Measurements from ENCODE around the gene MRTFB.

The MRTFB gene

DNA sequence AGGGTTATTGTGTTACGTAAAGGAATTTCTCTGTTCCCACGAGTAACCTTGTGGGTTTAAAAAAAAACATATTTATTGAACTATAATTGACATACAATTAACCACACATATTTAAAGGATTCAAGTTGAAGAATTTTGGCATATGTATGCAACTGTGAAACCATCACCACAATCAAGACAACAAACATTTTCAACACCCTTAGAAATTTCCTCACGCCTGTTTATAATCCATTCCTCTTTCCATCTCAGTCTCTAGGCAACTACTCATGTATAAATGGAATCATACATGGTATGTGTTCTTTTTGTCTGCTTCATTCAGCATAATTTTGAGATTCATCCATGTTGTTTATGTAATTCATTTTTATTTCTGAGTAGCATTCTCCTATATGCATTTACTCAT, 104.0 kb downstream of the MRTFB start:
- TF ChIP-seq, protein P1, sequence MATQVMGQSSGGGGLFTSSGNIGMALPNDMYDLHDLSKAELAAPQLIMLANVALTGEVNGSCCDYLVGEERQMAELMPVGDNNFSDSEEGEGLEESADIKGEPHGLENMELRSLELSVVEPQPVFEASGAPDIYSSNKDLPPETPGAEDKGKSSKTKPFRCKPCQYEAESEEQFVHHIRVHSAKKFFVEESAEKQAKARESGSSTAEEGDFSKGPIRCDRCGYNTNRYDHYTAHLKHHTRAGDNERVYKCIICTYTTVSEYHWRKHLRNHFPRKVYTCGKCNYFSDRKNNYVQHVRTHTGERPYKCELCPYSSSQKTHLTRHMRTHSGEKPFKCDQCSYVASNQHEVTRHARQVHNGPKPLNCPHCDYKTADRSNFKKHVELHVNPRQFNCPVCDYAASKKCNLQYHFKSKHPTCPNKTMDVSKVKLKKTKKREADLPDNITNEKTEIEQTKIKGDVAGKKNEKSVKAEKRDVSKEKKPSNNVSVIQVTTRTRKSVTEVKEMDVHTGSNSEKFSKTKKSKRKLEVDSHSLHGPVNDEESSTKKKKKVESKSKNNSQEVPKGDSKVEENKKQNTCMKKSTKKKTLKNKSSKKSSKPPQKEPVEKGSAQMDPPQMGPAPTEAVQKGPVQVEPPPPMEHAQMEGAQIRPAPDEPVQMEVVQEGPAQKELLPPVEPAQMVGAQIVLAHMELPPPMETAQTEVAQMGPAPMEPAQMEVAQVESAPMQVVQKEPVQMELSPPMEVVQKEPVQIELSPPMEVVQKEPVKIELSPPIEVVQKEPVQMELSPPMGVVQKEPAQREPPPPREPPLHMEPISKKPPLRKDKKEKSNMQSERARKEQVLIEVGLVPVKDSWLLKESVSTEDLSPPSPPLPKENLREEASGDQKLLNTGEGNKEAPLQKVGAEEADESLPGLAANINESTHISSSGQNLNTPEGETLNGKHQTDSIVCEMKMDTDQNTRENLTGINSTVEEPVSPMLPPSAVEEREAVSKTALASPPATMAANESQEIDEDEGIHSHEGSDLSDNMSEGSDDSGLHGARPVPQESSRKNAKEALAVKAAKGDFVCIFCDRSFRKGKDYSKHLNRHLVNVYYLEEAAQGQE (IDR thresholded peaks at IDR 0.05; ENCODE audit: insufficient replicate concordance, low read depth) = no peak
- TF ChIP-seq, protein P2, sequence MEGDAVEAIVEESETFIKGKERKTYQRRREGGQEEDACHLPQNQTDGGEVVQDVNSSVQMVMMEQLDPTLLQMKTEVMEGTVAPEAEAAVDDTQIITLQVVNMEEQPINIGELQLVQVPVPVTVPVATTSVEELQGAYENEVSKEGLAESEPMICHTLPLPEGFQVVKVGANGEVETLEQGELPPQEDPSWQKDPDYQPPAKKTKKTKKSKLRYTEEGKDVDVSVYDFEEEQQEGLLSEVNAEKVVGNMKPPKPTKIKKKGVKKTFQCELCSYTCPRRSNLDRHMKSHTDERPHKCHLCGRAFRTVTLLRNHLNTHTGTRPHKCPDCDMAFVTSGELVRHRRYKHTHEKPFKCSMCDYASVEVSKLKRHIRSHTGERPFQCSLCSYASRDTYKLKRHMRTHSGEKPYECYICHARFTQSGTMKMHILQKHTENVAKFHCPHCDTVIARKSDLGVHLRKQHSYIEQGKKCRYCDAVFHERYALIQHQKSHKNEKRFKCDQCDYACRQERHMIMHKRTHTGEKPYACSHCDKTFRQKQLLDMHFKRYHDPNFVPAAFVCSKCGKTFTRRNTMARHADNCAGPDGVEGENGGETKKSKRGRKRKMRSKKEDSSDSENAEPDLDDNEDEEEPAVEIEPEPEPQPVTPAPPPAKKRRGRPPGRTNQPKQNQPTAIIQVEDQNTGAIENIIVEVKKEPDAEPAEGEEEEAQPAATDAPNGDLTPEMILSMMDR (IDR thresholded peaks at IDR 0.05; ENCODE audit: insufficient read depth, low read length) = no peak
- no peak for TF ChIP-seq POLR2AphosphoS5 (IDR thresholded peaks at IDR 0.05; ENCODE audit: low read depth)
- no peak for TF ChIP-seq SPI1 (IDR thresholded peaks at IDR 0.05; ENCODE audit: borderline replicate concordance, low read depth)
- no peak for TF ChIP-seq GABPA (IDR thresholded peaks at IDR 0.05; ENCODE audit: low read depth)
- H3K4me3 ChIP-seq (replicated peaks; ENCODE audit: insufficient read depth, low read length) = no peak overlapping the region
- no peak overlapping the region for H3K27ac ChIP-seq (replicated peaks)
- H3K27me3 ChIP-seq (ENCODE audit: insufficient read depth, poor library complexity, severe bottlenecking) = no peaks in the 10 kb centered on the region
- no peak for DNase-seq (ENCODE audit: low read depth in 1 of 2, low spot score in 1 of 2)

DNA sequence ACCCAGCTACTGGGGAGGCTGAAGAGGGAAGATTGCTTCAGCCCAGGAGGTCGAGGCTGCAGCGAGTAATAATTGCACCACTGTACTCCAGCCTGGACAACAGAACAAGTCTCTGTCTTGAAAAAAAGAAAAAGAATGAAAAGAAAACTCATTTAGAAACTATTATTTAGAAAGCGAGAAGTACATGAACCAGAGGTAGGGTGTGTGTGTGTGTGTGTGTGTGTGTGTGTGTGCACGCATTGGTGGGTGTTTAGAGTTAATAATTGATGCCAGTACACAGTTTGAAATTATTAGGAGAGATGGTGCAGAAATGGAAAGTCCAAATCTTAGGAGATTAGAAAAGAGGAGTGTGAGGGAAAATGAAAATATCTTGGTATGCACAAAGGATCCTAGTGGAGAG, 106.6 kb downstream of the MRTFB start:
- TF ChIP-seq, protein P1 (IDR thresholded peaks at IDR 0.05; ENCODE audit: insufficient replicate concordance, low read depth) = no peak
- TF ChIP-seq, protein P2 (IDR thresholded peaks at IDR 0.05; ENCODE audit: insufficient read depth, low read length) = no peak
- TF ChIP-seq GABPA (IDR thresholded peaks at IDR 0.05; ENCODE audit: low read depth) = no peak
- no peak for TF ChIP-seq SPI1 (IDR thresholded peaks at IDR 0.05; ENCODE audit: borderline replicate concordance, low read depth)
- TF ChIP-seq POLR2AphosphoS5 (IDR thresholded peaks at IDR 0.05; ENCODE audit: low read depth) = no peak
- no peak overlapping the region for H3K4me3 ChIP-seq (replicated peaks; ENCODE audit: insufficient read depth, low read length)
- no peak for DNase-seq (ENCODE audit: low read depth in 1 of 2, low spot score in 1 of 2)
- H3K27ac ChIP-seq (replicated peaks) = no peak overlapping the region
- H3K27me3 ChIP-seq (ENCODE audit: insufficient read depth, poor library complexity, severe bottlenecking) = no peaks in the 10 kb centered on the region

DNA sequence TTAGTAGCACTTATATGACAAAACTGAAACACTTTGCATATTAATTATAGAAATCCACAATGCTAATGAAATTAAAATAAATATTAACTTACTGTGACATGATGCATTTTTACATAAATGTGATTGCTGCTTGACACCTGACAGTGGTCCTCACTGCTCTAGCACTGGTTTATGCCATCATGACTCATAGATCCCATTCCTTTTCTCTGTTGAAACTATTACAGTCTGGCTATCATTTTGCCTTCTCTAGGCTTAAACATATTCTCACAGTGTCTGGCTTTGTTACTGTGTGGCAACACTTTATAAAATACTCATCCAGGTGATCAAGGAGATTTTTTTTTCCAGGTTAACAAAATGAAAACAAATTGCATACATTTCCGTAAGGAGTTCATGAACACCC, 108.0 kb downstream of the MRTFB start:
- TF ChIP-seq, protein P1 (IDR thresholded peaks at IDR 0.05; ENCODE audit: insufficient replicate concordance, low read depth) = no peak
- TF ChIP-seq SPI1 (IDR thresholded peaks at IDR 0.05; ENCODE audit: borderline replicate concordance, low read depth) (no peak), POLR2AphosphoS5 (IDR thresholded peaks at IDR 0.05; ENCODE audit: low read depth) (no peak), GABPA (IDR thresholded peaks at IDR 0.05; ENCODE audit: low read depth) (no peak)
- TF ChIP-seq, protein P2 (IDR thresholded peaks at IDR 0.05; ENCODE audit: insufficient read depth, low read length) = no peak

More for the DNA sequence above, 108.0 kb downstream of the MRTFB start:
- Histone ChIP-seq H3K27me3 (ENCODE audit: insufficient read depth, poor library complexity, severe bottlenecking) (no peaks in the 10 kb centered on the region), H3K4me3 (replicated peaks; ENCODE audit: insufficient read depth, low read length) (no peak overlapping the region), H3K27ac (replicated peaks) (no peak overlapping the region)
- DNase-seq (ENCODE audit: low read depth in 1 of 2, low spot score in 1 of 2) = no peak

Data from HL-60 (cell line).